Lung (tissue), 12 donors: ENCODE data around the gene NDST3. TPM values are rescaled to one million over a fixed set of nuclear protein-coding genes. Genes with fewer than 3 reads are reported as not detected.

Experiments used
- ATAC-seq: fragments of 200-7000 bp; cut with Tn5 transposase; one replicate; pipeline ENCODE4 v1.9.1; 2020; ENCODE audit warnings: moderate number of reproducible peaks; ENCODE audit not compliant: insufficient read depth, low FRiP score
- DNase-seq, 3 donors: peaks; one replicate each; pipeline ENCODE4 v3.0.0-alpha.2; 2013 to 2017
- H3K27ac ChIP-seq, 2 donors: one replicate each; pipeline ENCODE4 v1.5.1; 2013; ENCODE audit warnings: mild to moderate bottlenecking in 2 of 2, moderate library complexity in 2 of 2, control low read depth in 1 of 2, inconsistent platforms in 1 of 2, low read depth in 1 of 2, low read length in 1 of 2
- H3K27me3 ChIP-seq, 3 donors: one replicate each; pipeline ENCODE4 v1.5.1; 2013; ENCODE audit warnings: low read length in 2 of 3; ENCODE audit not compliant: control insufficient read depth in 3 of 3, insufficient read depth in 3 of 3
- H3K36me3 ChIP-seq, 4 donors: one replicate each; pipeline ENCODE4 v1.5.1; 2013; ENCODE audit warnings: low read length in 4 of 4, mild to moderate bottlenecking in 1 of 4, moderate library complexity in 1 of 4; ENCODE audit not compliant: control insufficient read depth in 4 of 4, insufficient read depth in 4 of 4
- H3K4me1 ChIP-seq, 5 donors: one replicate each; pipeline ENCODE4 v1.5.1; 2013; ENCODE audit warnings: low read length in 5 of 5, mild to moderate bottlenecking in 2 of 5, moderate library complexity in 1 of 5; ENCODE audit not compliant: control insufficient read depth in 5 of 5, insufficient read depth in 5 of 5
- H3K4me3 ChIP-seq: one replicate; pipeline ENCODE4 v1.5.1; 2013; ENCODE audit warnings: mild to moderate bottlenecking, control low read depth, moderate library complexity
- H3K9ac ChIP-seq, 2 donors: one replicate each; pipeline ENCODE4 v1.5.1; 2013; ENCODE audit warnings: low read length in 2 of 2, control low read depth in 1 of 2; ENCODE audit not compliant: insufficient read depth in 1 of 2
- H3K9me3 ChIP-seq, 4 donors: one replicate each; pipeline ENCODE4 v1.5.1; 2013; ENCODE audit warnings: low read length in 3 of 4, mild to moderate bottlenecking in 1 of 4, moderate library complexity in 1 of 4; ENCODE audit not compliant: control insufficient read depth in 4 of 4, insufficient read depth in 3 of 4
- WGBS, 2 donors: extraction: QIAGEN DNeasy Blood & Tissue Kit; methylation state at CpG; one replicate each; pipeline ENCODE4 v1.1.7; 2013; 5-methylcytosine and 5-hydroxymethylcytosine counted together
- polyA plus RNA-seq, 2 donors: library from polyadenylated mRNA; stranded (reverse); fragments of 200-250 nt; gene quantifications; one replicate each; pipeline ENCODE4 v1.2.1, GENCODE V29; 2013
- total RNA-seq, 2 donors: library from RNA; depleted of rRNA in 1 of 2; stranded (reverse); fragments of >200 nt in 1 of 2; gene quantifications; one replicate each; pipeline ENCODE4 v1.2.1, GENCODE V29; 2014 to 2021
- TF ChIP-seq, protein P1 (sequence below): IDR thresholded peaks from 2 replicates; pipeline ENCODE4 v1.5.1; 2012; ENCODE audit warnings: mild to moderate bottlenecking; ENCODE audit errors: control extremely low read depth, extremely low read depth
- donor health status: control.
- donor health status: control.
- donor health status: Bipolar disorder and iron deficiency.
- donor health status: healthy.
- donor health status: DM: yes; HTN: yes; CAD: no.

The NDST3 gene
- total and polyA plus RNA-seq, 4 donors, result 0.02 to 0.74 (median 0.02) TPM; not detected in 1

DNA sequence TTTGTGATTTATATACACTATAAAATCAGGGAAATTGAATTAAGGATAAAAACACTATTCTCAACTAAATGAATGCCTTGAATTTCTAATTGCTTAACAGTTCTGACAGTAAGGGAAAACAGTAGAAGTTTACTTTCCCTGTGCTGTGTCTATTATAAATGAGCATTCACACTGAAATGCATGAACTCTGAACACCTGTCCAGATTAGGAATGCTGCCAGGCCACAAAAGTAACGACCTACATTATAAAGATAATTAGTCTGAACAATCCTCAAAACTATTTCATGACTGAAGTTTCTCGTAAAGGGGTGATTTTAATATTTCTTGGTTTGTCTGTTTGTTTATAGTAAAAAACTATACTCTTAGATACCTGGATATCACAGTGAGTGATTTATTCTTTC lies 2.0 kb downstream of the NDST3 start:
- WGBS, 2 donors, result 66 to 77% methylated on average over 2 of the region's 2 CpGs
- Histone ChIP-seq H3K27ac (no peak overlapping the region), H3K9ac (no peak overlapping the region), H3K9me3 (no peaks in the 10 kb centered on the region), H3K4me3 (no peak overlapping the region), H3K36me3 (no peaks in the 10 kb centered on the region), H3K4me1 (peaks cover 0 to 4% (median 0%) of the 10 kb centered on the region in 5 donors), H3K27me3 (peaks cover 0 to 6% (median 0%) of the 10 kb centered on the region in 3 donors)
- DNase-seq (no peak), ATAC-seq (no peak)
- TF ChIP-seq, protein P1, sequence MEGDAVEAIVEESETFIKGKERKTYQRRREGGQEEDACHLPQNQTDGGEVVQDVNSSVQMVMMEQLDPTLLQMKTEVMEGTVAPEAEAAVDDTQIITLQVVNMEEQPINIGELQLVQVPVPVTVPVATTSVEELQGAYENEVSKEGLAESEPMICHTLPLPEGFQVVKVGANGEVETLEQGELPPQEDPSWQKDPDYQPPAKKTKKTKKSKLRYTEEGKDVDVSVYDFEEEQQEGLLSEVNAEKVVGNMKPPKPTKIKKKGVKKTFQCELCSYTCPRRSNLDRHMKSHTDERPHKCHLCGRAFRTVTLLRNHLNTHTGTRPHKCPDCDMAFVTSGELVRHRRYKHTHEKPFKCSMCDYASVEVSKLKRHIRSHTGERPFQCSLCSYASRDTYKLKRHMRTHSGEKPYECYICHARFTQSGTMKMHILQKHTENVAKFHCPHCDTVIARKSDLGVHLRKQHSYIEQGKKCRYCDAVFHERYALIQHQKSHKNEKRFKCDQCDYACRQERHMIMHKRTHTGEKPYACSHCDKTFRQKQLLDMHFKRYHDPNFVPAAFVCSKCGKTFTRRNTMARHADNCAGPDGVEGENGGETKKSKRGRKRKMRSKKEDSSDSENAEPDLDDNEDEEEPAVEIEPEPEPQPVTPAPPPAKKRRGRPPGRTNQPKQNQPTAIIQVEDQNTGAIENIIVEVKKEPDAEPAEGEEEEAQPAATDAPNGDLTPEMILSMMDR, result no peak

DNA sequence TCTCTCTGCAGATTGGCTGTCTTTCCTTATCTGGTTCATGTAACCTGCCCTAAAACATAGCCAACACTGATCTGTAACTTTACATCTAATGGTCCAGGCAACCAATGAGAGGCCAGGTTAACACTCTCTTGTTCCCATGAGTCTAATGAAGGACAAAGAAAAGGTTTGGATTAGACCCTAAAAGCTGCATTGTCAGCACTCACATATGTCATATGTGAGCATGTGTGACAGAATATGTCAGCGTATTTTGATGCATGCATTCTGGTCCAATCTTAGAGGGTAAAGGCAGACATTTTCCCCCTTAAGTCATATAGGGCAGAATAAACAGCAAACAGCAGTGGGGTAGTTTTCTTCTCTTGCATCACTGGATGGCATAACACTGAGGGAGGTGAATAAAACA lies 3.7 kb downstream of the NDST3 start:
- TF ChIP-seq, protein P1, result no peak
- Histone ChIP-seq H3K36me3 (no peaks in the 10 kb centered on the region), H3K4me3 (no peak overlapping the region), H3K9me3 (no peaks in the 10 kb centered on the region), H3K9ac (no peak overlapping the region), H3K27me3 (peaks cover 0 to 6% (median 0%) of the 10 kb centered on the region in 3 donors), H3K4me1 (peaks cover 0 to 4% (median 0%) of the 10 kb centered on the region in 5 donors), H3K27ac (no peak overlapping the region)
- ATAC-seq (no peak), DNase-seq (no peak)
- WGBS, 2 donors, result 90 to 100% methylated on average over 1 of the region's 1 CpG

DNA sequence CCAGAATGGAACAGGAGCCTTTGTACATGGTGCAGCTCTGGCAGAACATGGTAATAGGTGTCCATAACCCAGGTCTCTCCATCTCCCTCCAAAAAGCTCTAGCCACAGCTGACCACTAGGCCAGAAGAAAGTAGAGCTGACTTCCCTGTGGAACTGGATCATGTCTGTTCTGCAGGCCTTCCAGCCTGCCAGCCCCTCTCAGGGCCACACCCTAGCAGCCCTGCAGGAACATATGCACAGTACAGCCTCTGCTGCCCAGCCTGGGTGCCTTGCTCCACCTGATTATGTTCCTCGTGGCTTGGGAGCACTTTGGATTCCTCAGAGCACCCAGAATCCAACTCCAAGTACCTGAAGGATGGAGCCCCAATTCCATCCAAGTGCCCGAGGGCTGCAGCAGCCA lies 12.0 kb downstream of the NDST3 start:
- TF ChIP-seq, protein P1, result no peak
- no peaks in the 10 kb centered on the region for H3K27me3 ChIP-seq
- H3K9ac ChIP-seq, result no peak overlapping the region
- peaks cover 0 to 6% (median 3%) of the 10 kb centered on the region in 4 donors for H3K9me3 ChIP-seq
- ATAC-seq (no peak), DNase-seq (no peak)
- 68 to 77% methylated on average over 2 of the region's 2 CpGs for WGBS, 2 donors
- no peak overlapping the region for H3K27ac ChIP-seq
- no peaks in the 10 kb centered on the region for H3K36me3 ChIP-seq
- H3K4me1 ChIP-seq, result no peaks in the 10 kb centered on the region
- H3K4me3 ChIP-seq, result no peak overlapping the region

DNA sequence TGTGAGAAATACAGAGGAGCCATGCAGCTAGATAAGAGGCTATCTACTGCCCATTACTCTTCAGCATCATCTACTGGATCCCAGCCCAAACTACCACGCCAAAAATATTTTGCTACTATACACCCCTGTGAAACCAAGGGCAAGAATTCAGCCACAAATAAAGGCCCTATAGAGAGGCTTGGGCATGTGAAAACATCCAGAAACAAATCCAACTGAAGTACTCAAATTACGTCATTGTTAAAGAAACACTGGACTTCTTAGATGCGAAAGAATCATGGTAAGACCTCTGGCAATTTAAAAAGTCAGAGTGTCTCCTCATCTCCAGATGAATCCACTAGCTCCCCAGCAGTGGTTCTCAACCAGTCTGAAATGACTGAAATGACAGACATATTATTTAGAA lies 12.8 kb downstream of the NDST3 start:
- H3K9ac ChIP-seq, result no peak overlapping the region

More for the DNA sequence above, 12.8 kb downstream of the NDST3 start:
- Histone ChIP-seq H3K4me3 (no peak overlapping the region), H3K27ac (no peak overlapping the region), H3K4me1 (no peaks in the 10 kb centered on the region), H3K36me3 (no peaks in the 10 kb centered on the region), H3K27me3 (no peaks in the 10 kb centered on the region), H3K9me3 (peaks cover 0 to 6% (median 3%) of the 10 kb centered on the region in 4 donors)
- ATAC-seq (no peak), DNase-seq (no peak)
- TF ChIP-seq, protein P1, result no peak
- 95 to 97% methylated on average over 3 of the region's 3 CpGs for WGBS, 2 donors
